NCI-H460 (cell line): ENCODE measurements around the gene GPR87. TPM values are rescaled to one million over a fixed set of nuclear protein-coding genes. Genes with fewer than 3 reads are reported as not detected.
A peak's percentile ranks its signal among the peaks of the same experiment; 100 is the strongest.

Source experiments
- DNase-seq: peaks from one replicate; pipeline ENCODE4 v3.0.0-alpha.2; 2016; ENCODE audit warnings: low read depth; ENCODE audit errors: extremely low read depth
- polyA plus RNA-seq: library from polyadenylated mRNA; depleted of rRNA; stranded (reverse); fragments of >200 nt; gene quantifications from 2 replicates; pipeline ENCODE4 v1.2.3, GENCODE V29; 2014; cell fraction: nucleus; rRNA removed
- total RNA-seq: library from RNA; depleted of rRNA; stranded (reverse); fragments of >200 nt; shearing (Covaris generic); gene quantifications from 2 replicates; pipeline ENCODE4 v1.2.3, GENCODE V29; 2014; rRNA removed

GPR87 gene
- total RNA-seq, result not detected in 2 replicates
- polyA plus RNA-seq, result not detected in 2 replicates

- DNase-seq, result no peak
Measured at GRCh38 chr3:151316267-151316991, at the start of gene GPR87. GPR87 (minus strand) TSS chr3:151316820; CDS start chr3:151300100, 16,720 bp downstream.

GRCh38 chr3:151362751-151363174 is 46.1 kb upstream of the GPR87 start:
- DNase-seq, result no peak

- DNase-seq, result no peak
Measured at GRCh38 chr3:151357463-151357850, 40.8 kb upstream of the GPR87 start.

GRCh38 chr3:151356794-151357462 is 40.3 kb upstream of the GPR87 start:
- DNase-seq, result no peak

- DNase-seq, result no peak
Measured at GRCh38 chr3:151351648-151352047, 35.0 kb upstream of the GPR87 start.

- DNase-seq, result no peak
Measured at GRCh38 chr3:151351219-151351618, 34.6 kb upstream of the GPR87 start.

GRCh38 chr3:151350656-151351055 is 34.0 kb upstream of the GPR87 start:
- no peak for DNase-seq

- DNase-seq, result no peak
Measured at GRCh38 chr3:151347432-151347831, 30.8 kb upstream of the GPR87 start.

- no peak for DNase-seq
Measured at GRCh38 chr3:151346292-151346691, 29.7 kb upstream of the GPR87 start.

GRCh38 chr3:151345859-151346258 is 29.2 kb upstream of the GPR87 start:
- DNase-seq, result no peak

- no peak for DNase-seq
Measured at GRCh38 chr3:151331696-151332095, 15.1 kb upstream of the GPR87 start.

- no peak for DNase-seq
Measured at GRCh38 chr3:151330899-151331298, 14.3 kb upstream of the GPR87 start.

- no peak for DNase-seq
Measured at GRCh38 chr3:151330379-151330778, 13.8 kb upstream of the GPR87 start.

GRCh38 chr3:151329363-151329762 is 12.7 kb upstream of the GPR87 start, which contains the start of gene P2RY13:
P2RY13 (minus strand) TSS chr3:151329549; CDS start chr3:151329528, 21 bp downstream.
- DNase-seq, result no peak

GRCh38 chr3:151328298-151328995 is 11.8 kb upstream of the GPR87 start:
- DNase-seq, result no peak

- DNase-seq, result peak; percentile 7
Measured at GRCh38 chr3:151327571-151328198, 11.1 kb upstream of the GPR87 start.

- no peak for DNase-seq
Measured at GRCh38 chr3:151322511-151322910, 5.9 kb upstream of the GPR87 start.

GRCh38 chr3:151321526-151321925 is 4.9 kb upstream of the GPR87 start:
- no peak for DNase-seq

- DNase-seq, result no peak
Measured at GRCh38 chr3:151320131-151320530, 3.5 kb upstream of the GPR87 start.

GRCh38 chr3:151319628-151320027 is 3.0 kb upstream of the GPR87 start:
- no peak for DNase-seq

GRCh38 chr3:151318991-151319390 is 2.4 kb upstream of the GPR87 start:
- no peak for DNase-seq
